Bronchial epithelial cell (primary cell): ENCODE data around the gene SDHB. TPM values are rescaled to one million over a fixed set of nuclear protein-coding genes. Genes with fewer than 3 reads are reported as not detected.

Source experiments
- DNase-seq: peaks from one replicate; pipeline ENCODE4 v3.0.0-alpha.2; 2010; ENCODE audit warnings: low read depth
- FAIRE-seq: peaks from 2 replicates; lab custom pipeline; 2011; peaks lifted over from hg19 to GRCh38; lab: Jason Lieb, UNC
- H3K27me3 ChIP-seq: 2 replicates; pipeline ENCODE4 v1.5.1; 2011; ENCODE audit warnings: low read length; ENCODE audit not compliant: control insufficient read depth, insufficient read depth
- H3K36me3 ChIP-seq: 2 replicates; pipeline ENCODE4 v1.5.1; 2011; ENCODE audit warnings: low read length; ENCODE audit not compliant: control insufficient read depth, insufficient read depth
- H3K4me3 ChIP-seq: 2 replicates; pipeline ENCODE4 v1.5.1; 2011; ENCODE audit warnings: mild to moderate bottlenecking, low read depth, low read length, control low read depth
- CTCF ChIP-seq: IDR thresholded peaks from 2 replicates; pipeline ENCODE4 v1.5.1; 2011; ENCODE audit warnings: mild to moderate bottlenecking, moderate library complexity, low read length, control low read depth, inconsistent platforms; ENCODE audit not compliant: insufficient read depth, severe bottlenecking
- total RNA-seq: library from RNA; depleted of rRNA; stranded (reverse); fragments of >200 nt; gene quantifications from 2 replicates; pipeline ENCODE4 v1.2.1, GENCODE V29; 2014

The SDHB gene
- total RNA-seq, 1 donor from 2014 or later: 185 TPM

GRCh38 chr1:17097787-17098186 is 44.0 kb upstream of the SDHB start:
- Histone ChIP-seq H3K4me3 (no peak overlapping the region), H3K27me3 (no peaks in the 10 kb centered on the region), H3K36me3 (no peaks in the 10 kb centered on the region)
- no peak for TF ChIP-seq CTCF
- DNase-seq: no peak
- no peak for FAIRE-seq

DNA sequence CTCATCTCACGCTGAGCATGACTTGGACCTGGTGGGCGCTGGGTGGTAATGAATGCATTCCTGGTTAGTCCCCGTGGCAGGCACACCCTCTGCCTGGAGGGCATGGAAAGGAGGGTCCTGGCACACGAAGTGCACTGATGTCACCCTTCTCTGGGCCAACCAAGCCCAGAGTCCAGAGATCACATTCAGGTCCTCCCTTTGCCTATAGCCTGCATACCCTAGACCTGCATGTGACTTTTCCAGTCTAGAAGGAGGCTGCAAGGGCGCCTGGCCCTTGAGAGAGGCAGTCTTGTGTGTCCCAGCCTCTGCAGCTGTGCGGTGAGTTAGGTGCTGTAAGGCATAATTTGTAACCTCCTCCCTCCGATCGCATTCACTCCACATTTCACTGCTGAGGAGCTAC is 43.3 kb upstream of the SDHB start:
- Histone ChIP-seq H3K4me3 (no peak overlapping the region), H3K27me3 (no peaks in the 10 kb centered on the region), H3K36me3 (no peaks in the 10 kb centered on the region)
- TF ChIP-seq CTCF: no peak
- no peak for FAIRE-seq
- DNase-seq: no peak

DNA sequence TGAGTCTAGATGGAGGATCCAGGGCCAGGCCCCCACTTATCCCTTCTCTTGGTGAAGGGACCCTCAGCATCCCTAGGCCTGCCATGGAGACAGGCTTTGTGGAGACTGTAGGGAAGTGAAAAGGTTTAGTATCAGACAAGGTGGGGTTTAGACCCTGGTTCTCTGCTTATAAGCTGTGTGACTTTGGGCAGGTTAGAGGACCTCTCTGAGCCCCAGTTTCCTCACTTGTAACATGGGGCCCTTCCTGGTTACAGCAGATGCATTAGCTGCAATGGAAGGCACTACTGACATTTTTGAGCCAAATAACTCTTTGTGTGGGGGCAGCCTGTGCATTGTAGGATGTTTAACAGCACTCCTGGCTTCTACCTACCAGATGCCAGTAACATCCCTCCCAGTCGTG is 42.8 kb upstream of the SDHB start:
- no peaks in the 10 kb centered on the region for H3K36me3 ChIP-seq
- H3K27me3 ChIP-seq: no peaks in the 10 kb centered on the region
- DNase-seq (no peak), FAIRE-seq (no peak)
- no peak for TF ChIP-seq CTCF
- H3K4me3 ChIP-seq: no peak overlapping the region

DNA sequence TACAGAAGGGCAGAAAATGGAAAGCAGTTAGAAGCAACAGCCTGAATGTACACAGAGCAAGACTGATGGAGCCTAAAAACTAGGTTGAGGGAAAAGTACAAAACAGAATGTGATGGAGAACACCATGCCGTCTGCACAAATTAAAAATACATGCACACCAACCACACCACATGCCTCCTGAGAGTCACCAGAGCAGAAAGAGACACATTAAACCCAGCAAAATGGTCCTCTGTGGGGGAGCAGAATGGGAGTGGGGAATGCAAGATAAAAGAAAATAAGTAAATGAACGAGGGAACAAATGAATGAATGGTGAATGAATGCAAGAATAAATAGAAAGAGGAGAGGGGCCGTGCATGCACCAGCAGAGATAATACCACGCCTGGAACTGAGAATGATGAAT is 41.3 kb upstream of the SDHB start:
- Histone ChIP-seq H3K4me3 (no peak overlapping the region), H3K36me3 (no peaks in the 10 kb centered on the region), H3K27me3 (no peaks in the 10 kb centered on the region)
- FAIRE-seq (no peak), DNase-seq (no peak)
- TF ChIP-seq CTCF: no peak

- no peak for TF ChIP-seq CTCF
- no peak for DNase-seq
- Histone ChIP-seq H3K36me3 (no peaks in the 10 kb centered on the region), H3K27me3 (no peaks in the 10 kb centered on the region), H3K4me3 (no peak overlapping the region)
- FAIRE-seq: no peak
Measured at GRCh38 chr1:17094664-17095063, 40.8 kb upstream of the SDHB start.

DNA sequence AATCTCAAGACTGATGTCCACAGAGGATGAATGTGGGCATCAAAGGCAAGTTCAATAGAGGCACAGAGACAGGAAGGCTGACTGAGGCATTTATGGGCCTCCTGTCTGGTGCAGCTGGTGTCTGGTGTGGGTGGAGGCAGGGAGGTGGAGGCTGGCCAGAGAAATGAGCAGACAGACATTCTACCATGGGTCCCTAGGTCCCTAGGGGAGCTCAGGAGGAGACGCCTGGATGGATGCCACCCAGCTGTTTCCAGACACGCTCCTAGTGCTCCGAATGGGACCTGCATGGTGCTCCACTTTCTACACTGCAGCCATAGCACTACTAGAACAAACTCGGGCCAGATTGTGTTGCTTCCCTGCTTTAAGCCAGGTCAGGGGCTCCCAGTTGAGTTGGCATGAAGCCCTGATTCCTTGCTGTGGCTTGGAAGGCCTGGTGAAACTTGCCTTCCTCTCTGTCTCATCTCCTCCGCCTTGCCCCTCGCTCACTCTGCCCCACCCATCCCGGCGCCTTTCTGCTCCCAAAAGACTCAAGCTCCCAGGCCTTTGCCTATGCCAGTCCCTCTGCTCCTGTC is 40.1 kb upstream of the SDHB start:
- TF ChIP-seq CTCF: no peak
- no peaks in the 10 kb centered on the region for H3K27me3 ChIP-seq
- DNase-seq (no peak), FAIRE-seq (no peak)
- H3K36me3 ChIP-seq: no peaks in the 10 kb centered on the region
- no peak overlapping the region for H3K4me3 ChIP-seq
